HG02610 (cell line): ENCODE data around the gene DPY19L2.
"Not testable (repeated sequence)": the region's sequence is repeated elsewhere in the genome, so short reads cannot be mapped to it uniquely, and the experiment has no call there.

Experiments used
- ATAC-seq: cut with Tn5 transposase; IDR thresholded peaks from one replicate; pipeline ENCODE4 v1.9.1; 2021; ENCODE audit warnings: mild to moderate bottlenecking, moderate library complexity; ENCODE audit not compliant: unreplicated experiment

Gene DPY19L2

GRCh38 chr12:63668028-63668799 lies at the start of gene DPY19L2:
DPY19L2 (minus strand) TSS chr12:63668493; CDS start chr12:63668393, 100 bp downstream.
- ATAC-seq, result peak; percentile 61

- not testable (repeated sequence) for ATAC-seq
These were observed 48.6 kb upstream of the DPY19L2 start for GRCh38 chr12:63716891-63717290.

GRCh38 chr12:63715107-63715625 lies 46.9 kb upstream of the DPY19L2 start:
- not testable (repeated sequence) for ATAC-seq

- ATAC-seq, result peak; percentile 25
These were observed 46.1 kb upstream of the DPY19L2 start for GRCh38 chr12:63714409-63714808.

GRCh38 chr12:63713681-63714075 lies 45.4 kb upstream of the DPY19L2 start:
- ATAC-seq, result peak; percentile 47

- not testable (repeated sequence) for ATAC-seq
These were observed 44.8 kb upstream of the DPY19L2 start for GRCh38 chr12:63712979-63713680.

- peak; percentile 73 for ATAC-seq
These were observed 44.2 kb upstream of the DPY19L2 start for GRCh38 chr12:63712376-63712974.

- not testable (repeated sequence) for ATAC-seq
These were observed 43.0 kb upstream of the DPY19L2 start for GRCh38 chr12:63711339-63711738.

- ATAC-seq, result no peak
These were observed 38.0 kb upstream of the DPY19L2 start for GRCh38 chr12:63706336-63706735.

GRCh38 chr12:63699678-63700382 lies 31.5 kb upstream of the DPY19L2 start:
- ATAC-seq, result not testable (repeated sequence)

- not testable (repeated sequence) for ATAC-seq
These were observed 30.7 kb upstream of the DPY19L2 start for GRCh38 chr12:63699011-63699410.

GRCh38 chr12:63690837-63691236 lies 22.5 kb upstream of the DPY19L2 start:
- not testable (repeated sequence) for ATAC-seq

- not testable (repeated sequence) for ATAC-seq
These were observed 20.8 kb upstream of the DPY19L2 start for GRCh38 chr12:63689141-63689540.

GRCh38 chr12:63686623-63687022 lies 18.3 kb upstream of the DPY19L2 start:
- ATAC-seq, result not testable (repeated sequence)

- ATAC-seq, result not testable (repeated sequence)
These were observed 17.5 kb upstream of the DPY19L2 start for GRCh38 chr12:63685789-63686188.

- ATAC-seq, result not testable (repeated sequence)
These were observed 14.3 kb upstream of the DPY19L2 start for GRCh38 chr12:63682617-63683016.

- peak; percentile 68 for ATAC-seq
These were observed 12.5 kb upstream of the DPY19L2 start for GRCh38 chr12:63680758-63681157.

- ATAC-seq, result not testable (repeated sequence)
These were observed 4.3 kb upstream of the DPY19L2 start for GRCh38 chr12:63672550-63672949.

GRCh38 chr12:63669936-63670335 lies 1.6 kb upstream of the DPY19L2 start:
- ATAC-seq, result not testable (repeated sequence)

- not testable (repeated sequence) for ATAC-seq
These were observed 1.1 kb upstream of the DPY19L2 start for GRCh38 chr12:63669427-63669826.
